GM21515 (cell line): Measurements from ENCODE around the gene HDAC4.
"Not testable (repeated sequence)": the region's sequence is repeated elsewhere in the genome, so short reads cannot be mapped to it uniquely, and the experiment has no call there.

Experiments used
- ATAC-seq: cut with Tn5 transposase; IDR thresholded peaks from one replicate; pipeline ENCODE4 v1.9.1; 2021; ENCODE audit not compliant: unreplicated experiment

HDAC4 gene

GRCh38 chr2:239180526-239181073 lies 220.2 kb downstream of the HDAC4 start:
- no peak for ATAC-seq

- ATAC-seq, result no peak
Measured at GRCh38 chr2:239179851-239180371, 220.9 kb downstream of the HDAC4 start.

GRCh38 chr2:239178954-239179353 lies 221.9 kb downstream of the HDAC4 start:
- ATAC-seq, result no peak

- ATAC-seq, result no peak
Measured at GRCh38 chr2:239178484-239178883, 222.3 kb downstream of the HDAC4 start.

- no peak for ATAC-seq
Measured at GRCh38 chr2:239177908-239178307, 222.9 kb downstream of the HDAC4 start.

GRCh38 chr2:239177325-239177724 lies 223.5 kb downstream of the HDAC4 start:
- ATAC-seq, result no peak

- not testable (repeated sequence) for ATAC-seq
Measured at GRCh38 chr2:239176138-239176803, 224.5 kb downstream of the HDAC4 start.

GRCh38 chr2:239175181-239175580 lies 225.6 kb downstream of the HDAC4 start:
- no peak for ATAC-seq

- no peak for ATAC-seq
Measured at GRCh38 chr2:239173301-239173700, 227.5 kb downstream of the HDAC4 start.

GRCh38 chr2:239171643-239172042 lies 229.2 kb downstream of the HDAC4 start:
- no peak for ATAC-seq

GRCh38 chr2:239169311-239170048 lies 231.3 kb downstream of the HDAC4 start:
- ATAC-seq, result no peak

GRCh38 chr2:239168575-239168974 lies 232.2 kb downstream of the HDAC4 start:
- ATAC-seq, result no peak

GRCh38 chr2:239167766-239168444 lies 232.9 kb downstream of the HDAC4 start:
- ATAC-seq, result no peak

- no peak for ATAC-seq
Measured at GRCh38 chr2:239167011-239167673, 233.7 kb downstream of the HDAC4 start.

- no peak for ATAC-seq
Measured at GRCh38 chr2:239166201-239166834, 234.5 kb downstream of the HDAC4 start.

- ATAC-seq, result no peak
Measured at GRCh38 chr2:239165206-239165831, 235.5 kb downstream of the HDAC4 start.

- no peak for ATAC-seq
Measured at GRCh38 chr2:239164335-239164871, 236.4 kb downstream of the HDAC4 start.

- no peak for ATAC-seq
Measured at GRCh38 chr2:239163688-239164334, 237.0 kb downstream of the HDAC4 start.

GRCh38 chr2:239162976-239163687 lies 237.7 kb downstream of the HDAC4 start:
- no peak for ATAC-seq
